ENCODE data around the gene OR10AD1.
"Not testable (repeated sequence)": the region's sequence is repeated elsewhere in the genome, so short reads cannot be mapped to it uniquely, and the experiment has no call there.

The OR10AD1 gene

GRCh38 chr12:48156652-48157017, 46.5 kb downstream of the OR10AD1 start:
- H3K36me3 ChIP-seq (replicated peaks; ENCODE audit: insufficient read depth, low read length) = no peaks in the 10 kb centered on the region
- peaks cover 33% of the 10 kb centered on the region for H3K79me2 ChIP-seq (ENCODE audit: low read length)
- no peak for DNase-seq
- peak overlapping the region; percentile 69; the same call in 1 of the 2 replicates for H3K27ac ChIP-seq (ENCODE audit: low read length)
- H3K9me2 ChIP-seq (replicated peaks; ENCODE audit: insufficient read depth, low read length) = no peaks in the 10 kb centered on the region
- peak overlapping the region; percentile 75; the same call in 1 of the 2 replicates for H3K9ac ChIP-seq (ENCODE audit: low read length)
- H3K4me2 ChIP-seq (ENCODE audit: low read depth, low read length) = peak overlapping the region; percentile 70
- no peaks in the 10 kb centered on the region for H3K9me3 ChIP-seq (replicated peaks; ENCODE audit: insufficient read depth, low read length)
- no peaks in the 10 kb centered on the region for H3K27me3 ChIP-seq (replicated peaks; ENCODE audit: insufficient read depth, low read length)
- H2AFZ ChIP-seq (ENCODE audit: low read length) = peak overlapping the region; percentile 89
- no peaks in the 10 kb centered on the region for H4K20me1 ChIP-seq (ENCODE audit: insufficient read depth, low read length)
- no peaks in the 10 kb centered on the region for H3F3A ChIP-seq (ENCODE audit: insufficient read depth, low read length)
- peak overlapping the region; percentile 96 for H3K4me3 ChIP-seq (ENCODE audit: low read length)
- peaks cover 5% of the 10 kb centered on the region for H3K4me1 ChIP-seq (ENCODE audit: low read length)
- TF ChIP-seq EZH2 (optimal IDR thresholded peaks at IDR 0.05; ENCODE audit: low read depth, low read length) (no peak), CTCF (IDR thresholded peaks at IDR 0.05; ENCODE audit: low read length) (no peak), EZH2phosphoT487 (IDR thresholded peaks at IDR 0.05; ENCODE audit: low read length) (no peak)

GRCh38 chr12:48155786-48156185, 47.3 kb downstream of the OR10AD1 start:
- not testable (repeated sequence) for H3F3A ChIP-seq (ENCODE audit: insufficient read depth, low read length); H2AFZ ChIP-seq (ENCODE audit: low read length); H3K9me3 ChIP-seq (replicated peaks; ENCODE audit: insufficient read depth, low read length); H3K4me2 ChIP-seq (ENCODE audit: low read depth, low read length); H3K27me3 ChIP-seq (replicated peaks; ENCODE audit: insufficient read depth, low read length); H3K9ac ChIP-seq (ENCODE audit: low read length); H4K20me1 ChIP-seq (ENCODE audit: insufficient read depth, low read length); DNase-seq; H3K36me3 ChIP-seq (replicated peaks; ENCODE audit: insufficient read depth, low read length); H3K27ac ChIP-seq (ENCODE audit: low read length); H3K4me1 ChIP-seq (ENCODE audit: low read length); H3K4me3 ChIP-seq (ENCODE audit: low read length); H3K9me2 ChIP-seq (replicated peaks; ENCODE audit: insufficient read depth, low read length)
- peaks cover 38% of the 10 kb centered on the region for H3K79me2 ChIP-seq (ENCODE audit: low read length)

Data from MM.1S (cell line).